ENCODE results near the gene UPK3A.

Gene UPK3A

DNA sequence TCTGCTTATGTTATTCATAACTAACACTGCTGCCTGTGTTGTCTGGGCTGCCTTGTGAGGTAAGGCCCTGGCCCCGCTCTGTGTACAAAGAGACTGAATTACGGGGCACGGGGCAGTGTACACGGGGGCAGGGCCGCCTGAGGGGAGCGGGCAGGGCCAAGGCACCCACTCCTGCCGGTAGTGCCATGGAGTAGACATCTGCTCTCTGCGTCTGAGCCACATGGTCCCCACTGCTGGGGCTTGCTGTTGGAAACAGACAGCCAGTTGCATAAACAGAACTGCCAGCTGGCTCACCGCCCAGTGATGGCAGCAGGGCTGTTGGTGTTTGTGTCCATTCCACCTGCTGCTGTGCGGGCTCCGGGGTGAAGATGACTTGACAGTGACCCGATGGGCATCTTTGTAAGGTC is 44.8 kb downstream of the UPK3A start:
- no peak for DNase-seq (ENCODE audit: low read depth)

- DNase-seq (ENCODE audit: low read depth) = no peak
Observed at GRCh38 chr22:45330548-45330947, 45.8 kb downstream of the UPK3A start.

- DNase-seq (ENCODE audit: low read depth) = no peak
Observed at GRCh38 chr22:45331486-45331885, 46.7 kb downstream of the UPK3A start.

GRCh38 chr22:45332001-45332400 is 47.3 kb downstream of the UPK3A start:
- no peak for DNase-seq (ENCODE audit: low read depth)

- DNase-seq (ENCODE audit: low read depth) = no peak
Observed at GRCh38 chr22:45334068-45334467, 49.3 kb downstream of the UPK3A start.

DNA sequence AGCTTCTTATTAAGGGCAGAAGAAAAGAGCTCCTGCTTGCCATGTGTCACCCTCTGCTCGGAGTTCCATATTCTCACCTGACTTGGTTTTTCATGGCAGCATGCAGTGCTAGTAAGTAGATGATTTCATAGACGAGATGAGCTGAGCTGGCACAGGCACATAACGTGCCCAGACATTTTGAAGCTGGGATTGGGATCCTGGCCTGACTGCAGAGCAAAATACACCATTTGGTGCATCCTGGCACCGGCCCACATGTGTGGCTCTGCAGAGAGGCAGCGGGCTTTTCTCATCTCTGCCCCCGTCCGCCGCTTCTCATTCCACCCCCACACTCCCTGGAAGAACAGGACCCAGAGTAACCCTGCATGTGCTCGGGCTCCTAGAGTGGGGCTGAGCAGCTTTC is 49.8 kb downstream of the UPK3A start:
- DNase-seq (ENCODE audit: low read depth) = no peak

GRCh38 chr22:45335021-45335818 is 50.5 kb downstream of the UPK3A start:
- no peak for DNase-seq (ENCODE audit: low read depth)

GRCh38 chr22:45335854-45336522 is 51.2 kb downstream of the UPK3A start:
- DNase-seq (ENCODE audit: low read depth) = no peak

GRCh38 chr22:45336971-45337431 is 52.3 kb downstream of the UPK3A start:
- no peak for DNase-seq (ENCODE audit: low read depth)

- no peak for DNase-seq (ENCODE audit: low read depth)
Observed at GRCh38 chr22:45337536-45337935, 52.8 kb downstream of the UPK3A start.

DNA sequence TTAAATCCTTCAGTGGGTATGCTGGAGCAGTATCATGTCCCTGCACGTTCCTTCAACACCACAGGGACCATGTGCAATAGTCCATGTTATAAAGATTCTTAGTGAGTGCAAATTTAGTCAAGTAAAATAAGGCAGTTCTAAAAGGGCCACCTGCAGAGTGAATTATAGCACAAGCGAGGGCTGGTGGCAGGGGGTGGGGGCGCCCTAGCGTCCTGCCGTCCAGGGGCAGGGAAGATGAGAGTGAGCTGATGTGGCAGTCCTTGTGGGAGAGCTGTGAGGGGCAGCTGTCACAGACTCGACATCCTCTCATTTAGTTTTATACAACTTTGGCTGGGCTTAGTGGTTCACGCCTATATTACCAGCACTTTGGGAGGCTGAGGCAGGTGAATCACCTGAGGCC is 54.0 kb downstream of the UPK3A start:
- no peak for DNase-seq (ENCODE audit: low read depth)

- DNase-seq (ENCODE audit: low read depth) = no peak
Observed at GRCh38 chr22:45340323-45340722, 55.6 kb downstream of the UPK3A start.

DNA sequence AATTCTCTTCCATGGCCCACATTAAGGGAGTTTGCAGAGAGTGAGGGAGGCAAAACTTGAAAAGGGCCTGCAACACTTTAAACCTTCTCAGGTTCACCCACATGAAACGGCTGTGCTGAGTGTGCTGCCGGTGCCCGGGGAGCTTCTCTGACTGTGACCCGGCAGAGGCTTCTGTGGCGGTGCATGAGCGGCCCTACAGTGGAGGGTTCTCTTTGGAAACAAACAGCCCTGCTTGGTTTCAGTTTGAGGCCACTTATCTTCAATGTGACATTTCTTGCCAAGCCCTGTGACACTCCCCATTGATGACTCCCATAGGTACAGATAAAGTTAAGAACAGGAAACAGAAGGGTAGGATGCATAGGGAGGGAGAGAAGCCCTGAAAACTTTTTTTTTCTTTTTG is 56.7 kb downstream of the UPK3A start:
- DNase-seq (ENCODE audit: low read depth) = no peak

GRCh38 chr22:45343143-45343542 is 58.4 kb downstream of the UPK3A start:
- DNase-seq (ENCODE audit: low read depth) = no peak

- DNase-seq (ENCODE audit: low read depth) = no peak
Observed at GRCh38 chr22:45344334-45344733, 59.6 kb downstream of the UPK3A start.
